ENCODE data around the gene ALPK1.

ALPK1 gene

DNA sequence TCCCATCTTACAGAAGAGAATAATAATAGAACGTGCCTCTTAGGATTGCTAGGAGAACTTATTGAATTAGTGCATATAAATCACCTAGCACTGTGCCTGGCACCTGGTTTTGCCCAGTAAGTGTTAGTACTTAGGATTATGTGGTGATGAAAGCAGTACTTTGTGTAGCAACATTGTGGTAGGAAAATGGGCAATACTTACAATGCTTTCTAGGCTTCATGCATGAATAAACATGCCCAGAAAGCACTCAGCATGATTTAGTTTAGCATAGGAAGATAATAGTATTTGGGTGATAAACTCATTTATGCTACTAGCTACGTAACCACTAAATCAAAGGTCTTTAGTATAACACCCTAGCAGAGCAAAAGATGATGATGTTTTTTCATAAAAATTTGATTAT is 113.2 kb downstream of the ALPK1 start:
- TF ChIP-seq POLR2AphosphoS5 (IDR thresholded peaks at IDR 0.05; ENCODE audit: low read depth, low read length): no peak
- TF ChIP-seq, protein P1, sequence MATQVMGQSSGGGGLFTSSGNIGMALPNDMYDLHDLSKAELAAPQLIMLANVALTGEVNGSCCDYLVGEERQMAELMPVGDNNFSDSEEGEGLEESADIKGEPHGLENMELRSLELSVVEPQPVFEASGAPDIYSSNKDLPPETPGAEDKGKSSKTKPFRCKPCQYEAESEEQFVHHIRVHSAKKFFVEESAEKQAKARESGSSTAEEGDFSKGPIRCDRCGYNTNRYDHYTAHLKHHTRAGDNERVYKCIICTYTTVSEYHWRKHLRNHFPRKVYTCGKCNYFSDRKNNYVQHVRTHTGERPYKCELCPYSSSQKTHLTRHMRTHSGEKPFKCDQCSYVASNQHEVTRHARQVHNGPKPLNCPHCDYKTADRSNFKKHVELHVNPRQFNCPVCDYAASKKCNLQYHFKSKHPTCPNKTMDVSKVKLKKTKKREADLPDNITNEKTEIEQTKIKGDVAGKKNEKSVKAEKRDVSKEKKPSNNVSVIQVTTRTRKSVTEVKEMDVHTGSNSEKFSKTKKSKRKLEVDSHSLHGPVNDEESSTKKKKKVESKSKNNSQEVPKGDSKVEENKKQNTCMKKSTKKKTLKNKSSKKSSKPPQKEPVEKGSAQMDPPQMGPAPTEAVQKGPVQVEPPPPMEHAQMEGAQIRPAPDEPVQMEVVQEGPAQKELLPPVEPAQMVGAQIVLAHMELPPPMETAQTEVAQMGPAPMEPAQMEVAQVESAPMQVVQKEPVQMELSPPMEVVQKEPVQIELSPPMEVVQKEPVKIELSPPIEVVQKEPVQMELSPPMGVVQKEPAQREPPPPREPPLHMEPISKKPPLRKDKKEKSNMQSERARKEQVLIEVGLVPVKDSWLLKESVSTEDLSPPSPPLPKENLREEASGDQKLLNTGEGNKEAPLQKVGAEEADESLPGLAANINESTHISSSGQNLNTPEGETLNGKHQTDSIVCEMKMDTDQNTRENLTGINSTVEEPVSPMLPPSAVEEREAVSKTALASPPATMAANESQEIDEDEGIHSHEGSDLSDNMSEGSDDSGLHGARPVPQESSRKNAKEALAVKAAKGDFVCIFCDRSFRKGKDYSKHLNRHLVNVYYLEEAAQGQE (IDR thresholded peaks at IDR 0.05; ENCODE audit: insufficient read depth in 1 of 2, low read depth in 2 of 2, low read length in 2 of 2): no peak
- TF ChIP-seq SIN3A (IDR thresholded peaks at IDR 0.05; ENCODE audit: borderline replicate concordance, insufficient read depth, low read length): no peak

DNA sequence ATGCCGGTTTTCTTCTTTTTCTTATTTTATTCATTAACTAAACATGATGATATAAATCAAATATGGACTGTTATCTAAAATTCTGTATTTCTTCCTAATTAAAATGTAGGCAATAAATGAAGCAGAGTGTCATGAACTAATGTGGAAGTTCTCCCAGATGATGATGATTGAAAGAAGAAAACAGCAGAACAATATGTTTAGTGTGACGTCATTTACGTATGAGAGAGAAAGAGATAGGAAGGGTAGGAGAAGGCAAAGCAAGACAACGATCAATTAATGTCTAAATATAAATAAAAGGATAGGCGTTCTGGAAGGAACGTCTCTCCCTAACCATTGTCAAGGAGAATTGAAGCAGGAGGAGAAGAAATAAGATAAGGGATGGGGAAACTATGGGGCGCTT is 113.6 kb downstream of the ALPK1 start:
- TF ChIP-seq FOXP2 (optimal IDR thresholded peaks at IDR 0.05; ENCODE audit: borderline replicate concordance, extremely low read depth, extremely low read length, insufficient read depth): no peak
- TF ChIP-seq SIN3A (IDR thresholded peaks at IDR 0.05; ENCODE audit: borderline replicate concordance, insufficient read depth, low read length): no peak
- TF ChIP-seq POLR2AphosphoS5 (IDR thresholded peaks at IDR 0.05; ENCODE audit: low read depth, low read length): no peak
- TF ChIP-seq, protein P1 (IDR thresholded peaks at IDR 0.05; ENCODE audit: insufficient read depth in 1 of 2, low read depth in 2 of 2, low read length in 2 of 2): no peak
- no peak for TF ChIP-seq TAF1 (IDR thresholded peaks at IDR 0.05; ENCODE audit: borderline replicate concordance, insufficient read depth, low read length)

GRCh38 chr4:112411781-112412550 is 114.8 kb downstream of the ALPK1 start:
- no peak for TF ChIP-seq SIN3A (IDR thresholded peaks at IDR 0.05; ENCODE audit: borderline replicate concordance, insufficient read depth, low read length)

- TF ChIP-seq POLR2AphosphoS5 (IDR thresholded peaks at IDR 0.05; ENCODE audit: low read depth, low read length) (no peak), FOXP2 (optimal IDR thresholded peaks at IDR 0.05; ENCODE audit: borderline replicate concordance, extremely low read depth, extremely low read length, insufficient read depth) (no peak), SIN3A (IDR thresholded peaks at IDR 0.05; ENCODE audit: borderline replicate concordance, insufficient read depth, low read length) (no peak), TAF1 (IDR thresholded peaks at IDR 0.05; ENCODE audit: borderline replicate concordance, insufficient read depth, low read length) (no peak)
- TF ChIP-seq, protein P1 (IDR thresholded peaks at IDR 0.05; ENCODE audit: insufficient read depth in 1 of 2, low read depth in 2 of 2, low read length in 2 of 2): no peak
These were observed 119.3 kb downstream of the ALPK1 start for GRCh38 chr4:112416464-112416863.

DNA sequence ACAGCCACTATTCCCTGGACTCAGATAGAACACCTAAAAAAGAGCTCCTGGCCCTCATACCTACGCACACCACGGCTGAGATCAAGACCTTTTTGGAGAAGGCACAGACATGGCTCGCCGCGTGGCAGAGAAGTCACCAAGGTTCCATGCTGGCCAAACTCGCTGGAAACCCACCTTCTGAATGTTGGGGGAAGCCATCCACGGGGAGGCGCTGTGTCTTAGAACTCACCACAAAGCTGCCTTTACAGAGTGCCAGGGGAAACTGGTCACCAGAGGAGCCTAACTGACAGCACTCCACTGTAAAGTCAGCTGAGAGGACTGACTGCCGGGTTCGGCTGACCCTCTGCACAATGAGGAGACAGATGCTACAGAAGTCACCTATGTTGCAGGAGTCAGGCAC is 120.9 kb downstream of the ALPK1 start:
- TF ChIP-seq POLR2AphosphoS5 (IDR thresholded peaks at IDR 0.05; ENCODE audit: low read depth, low read length) (no peak), TAF1 (IDR thresholded peaks at IDR 0.05; ENCODE audit: borderline replicate concordance, insufficient read depth, low read length) (no peak), SIN3A (IDR thresholded peaks at IDR 0.05; ENCODE audit: borderline replicate concordance, insufficient read depth, low read length) (no peak), FOXP2 (optimal IDR thresholded peaks at IDR 0.05; ENCODE audit: borderline replicate concordance, extremely low read depth, extremely low read length, insufficient read depth) (no peak)
- TF ChIP-seq, protein P1 (IDR thresholded peaks at IDR 0.05; ENCODE audit: insufficient read depth in 1 of 2, low read depth in 2 of 2, low read length in 2 of 2): no peak
